Neural progenitor cell (in vitro differentiated cells): Measurements from ENCODE around the gene NEUROG3. TPM values are rescaled to one million over a fixed set of nuclear protein-coding genes. Genes with fewer than 3 reads are reported as not detected.
A peak's percentile ranks its signal among the peaks of the same experiment; 100 is the strongest.

Experiments used
- DNase-seq: peaks from one replicate; pipeline ENCODE4 v3.0.0-alpha.2; 2016; ENCODE audit warnings: low spot score
- H2AFZ ChIP-seq: fragments of 200-600 bp; sonication (generic); replicated peaks from 2 replicates; pipeline ENCODE4 v1.6.1; 2016; ENCODE audit warnings: antibody characterized with exemption
- H3F3A ChIP-seq: fragments of 200-600 bp; sonication (generic); 2 replicates; pipeline ENCODE4 v1.6.1; 2016; ENCODE audit warnings: antibody characterized with exemption, low read depth
- H3K27ac ChIP-seq: fragments of 200-600 bp; sonication (generic); 2 replicates; pipeline ENCODE4 v1.5.1; 2016; ENCODE audit warnings: mild to moderate bottlenecking
- H3K27me3 ChIP-seq: fragments of 200-600 bp; sonication (generic); 2 replicates; pipeline ENCODE4 v1.6.1; 2016; ENCODE audit warnings: mild to moderate bottlenecking, moderate library complexity
- H3K36me3 ChIP-seq: fragments of 200-600 bp; sonication (generic); 2 replicates; pipeline ENCODE4 v1.5.1; 2016
- H3K4me1 ChIP-seq: fragments of 200-600 bp; sonication (generic); 2 replicates; pipeline ENCODE4 v1.6.1; 2016; ENCODE audit warnings: mixed run types
- H3K4me2 ChIP-seq: fragments of 200-600 bp; sonication (generic); 2 replicates; pipeline ENCODE4 v1.6.1; 2016
- H3K4me3 ChIP-seq: fragments of 200-600 bp; sonication (generic); 2 replicates; pipeline ENCODE4 v1.5.1; 2016
- H3K79me2 ChIP-seq: fragments of 200-600 bp; sonication (generic); 2 replicates; pipeline ENCODE4 v1.6.1; 2016; ENCODE audit warnings: low read depth
- H3K9ac ChIP-seq: fragments of 200-600 bp; sonication (generic); 2 replicates; pipeline ENCODE4 v1.6.1; 2016
- H3K9me3 ChIP-seq: fragments of 200-600 bp; sonication (generic); 2 replicates; pipeline ENCODE4 v1.5.1; 2016; ENCODE audit warnings: low read depth
- H4K20me1 ChIP-seq: fragments of 200-600 bp; sonication (generic); 2 replicates; pipeline ENCODE4 v1.6.1; 2016; ENCODE audit warnings: low read depth
- H3K27ac Mint-ChIP-seq: 3 replicates; pipeline ENCODE4 v1.8.0; 2021; ENCODE audit warnings: mixed read lengths
- H3K27me3 Mint-ChIP-seq: 2 replicates; pipeline ENCODE4 v1.8.0; 2022; ENCODE audit warnings: low read depth, mild to moderate bottlenecking, inconsistent platforms, moderate library complexity, mixed read lengths; ENCODE audit not compliant: insufficient read depth
- H3K36me3 Mint-ChIP-seq: 3 replicates; pipeline ENCODE4 v1.8.0; 2021; ENCODE audit warnings: mixed read lengths
- H3K4me1 Mint-ChIP-seq: 3 replicates; pipeline ENCODE4 v1.8.0; 2021; ENCODE audit warnings: mixed read lengths
- H3K4me3 Mint-ChIP-seq: 3 replicates; pipeline ENCODE4 v1.8.0; 2021; ENCODE audit warnings: mild to moderate bottlenecking, moderate library complexity, mixed read lengths
- H3K9me3 Mint-ChIP-seq: 3 replicates; pipeline ENCODE4 v1.8.0; 2020; ENCODE audit warnings: mixed read lengths
- CTCF ChIP-seq: fragments of 200-600 bp; sonication (generic); IDR thresholded peaks from 2 replicates; pipeline ENCODE4 v1.5.1; 2017; ENCODE audit warnings: antibody characterized with exemption, mild to moderate bottlenecking
- EZH2 ChIP-seq: fragments of 200-600 bp; sonication (generic); IDR thresholded peaks from 2 replicates; pipeline ENCODE4 v1.6.1; 2017; ENCODE audit warnings: antibody characterized with exemption, mild to moderate bottlenecking, moderate library complexity
- EZH2phosphoT487 ChIP-seq: fragments of 200-600 bp; sonication (generic); IDR thresholded peaks from 2 replicates; pipeline ENCODE4 v1.6.1; 2017; ENCODE audit warnings: antibody characterized with exemption
- total RNA-seq: library from RNA; depleted of rRNA; stranded (reverse); fragments of >200 nt; gene quantifications from 2 replicates; pipeline ENCODE4 v1.2.3, GENCODE V29; 2015; ENCODE audit warnings: low replicate concordance

Gene NEUROG3
- total RNA-seq, 1 donor from 2014 or later: not detected

- peaks cover 87% of the 10 kb centered on the region for H3K27me3 Mint-ChIP-seq
- peak overlapping the region; percentile 73 for H3K4me3 Mint-ChIP-seq
- H3K4me2 ChIP-seq: peak overlapping the region; percentile 64
- TF ChIP-seq EZH2: peak; percentile 96
- peak; percentile 95 for TF ChIP-seq EZH2phosphoT487
- TF ChIP-seq CTCF: no peak
- no peaks in the 10 kb centered on the region for H3K36me3 Mint-ChIP-seq
- H3F3A ChIP-seq: peaks cover 57% of the 10 kb centered on the region
- peaks cover 34% of the 10 kb centered on the region for H3K4me1 Mint-ChIP-seq
- peak overlapping the region; percentile 30 for H3K4me3 ChIP-seq
- no peaks in the 10 kb centered on the region for H3K9me3 ChIP-seq
- H3K27ac Mint-ChIP-seq: no peak overlapping the region
- H3K27me3 ChIP-seq: peaks cover 100% of the 10 kb centered on the region
- H3K9ac ChIP-seq: no peak overlapping the region
- H4K20me1 ChIP-seq: peaks cover 92% of the 10 kb centered on the region
- H3K27ac ChIP-seq: no peak overlapping the region
- no peaks in the 10 kb centered on the region for H3K79me2 ChIP-seq
- no peaks in the 10 kb centered on the region for H3K36me3 ChIP-seq
- peaks cover 56% of the 10 kb centered on the region for H3K4me1 ChIP-seq
- H3K9me3 Mint-ChIP-seq: peaks cover 6% of the 10 kb centered on the region
- no peak overlapping the region for H2AFZ ChIP-seq
- DNase-seq: peak; percentile 60
Observed at GRCh38 chr10:69572159-69573055, 815 bp downstream of the NEUROG3 start.

GRCh38 chr10:69571618-69572158 lies 1.5 kb downstream of the NEUROG3 start:
- H3K9ac ChIP-seq: no peak overlapping the region
- H3K79me2 ChIP-seq: no peaks in the 10 kb centered on the region
- H4K20me1 ChIP-seq: peaks cover 91% of the 10 kb centered on the region
- H3K4me1 ChIP-seq: peaks cover 56% of the 10 kb centered on the region
- peak overlapping the region; percentile 64 for H3K4me2 ChIP-seq
- H2AFZ ChIP-seq: no peak overlapping the region
- H3K9me3 ChIP-seq: no peaks in the 10 kb centered on the region
- H3K36me3 ChIP-seq: no peaks in the 10 kb centered on the region
- peaks cover 6% of the 10 kb centered on the region for H3K9me3 Mint-ChIP-seq
- no peak overlapping the region for H3K27ac ChIP-seq
- H3K36me3 Mint-ChIP-seq: no peaks in the 10 kb centered on the region
- peaks cover 85% of the 10 kb centered on the region for H3K27me3 Mint-ChIP-seq
- H3K4me3 ChIP-seq: peak overlapping the region; percentile 30
- peaks cover 34% of the 10 kb centered on the region for H3K4me1 Mint-ChIP-seq
- H3K27me3 ChIP-seq: peaks cover 100% of the 10 kb centered on the region
- peak; percentile 63 for TF ChIP-seq EZH2
- no peak for TF ChIP-seq CTCF
- TF ChIP-seq EZH2phosphoT487: no peak
- H3K27ac Mint-ChIP-seq: no peak overlapping the region
- DNase-seq: peak; percentile 60
- H3K4me3 Mint-ChIP-seq: peak overlapping the region; percentile 61
- H3F3A ChIP-seq: peaks cover 57% of the 10 kb centered on the region

GRCh38 chr10:69570050-69570816 lies 3.0 kb downstream of the NEUROG3 start:
- DNase-seq: no peak
- Mint-ChIP-seq H3K4me1 (peaks cover 34% of the 10 kb centered on the region), H3K27me3 (peaks cover 84% of the 10 kb centered on the region), H3K9me3 (peaks cover 6% of the 10 kb centered on the region), H3K36me3 (no peaks in the 10 kb centered on the region), H3K27ac (no peak overlapping the region), H3K4me3 (peak overlapping the region; percentile 27)
- H3K79me2 ChIP-seq: no peaks in the 10 kb centered on the region
- H3F3A ChIP-seq: peaks cover 46% of the 10 kb centered on the region
- TF ChIP-seq CTCF (no peak), EZH2 (peak; percentile 45), EZH2phosphoT487 (peak; percentile 6)
- H2AFZ ChIP-seq: no peak overlapping the region
- H3K36me3 ChIP-seq: no peaks in the 10 kb centered on the region
- peaks cover 100% of the 10 kb centered on the region for H3K27me3 ChIP-seq
- peaks cover 56% of the 10 kb centered on the region for H3K4me1 ChIP-seq
- no peak overlapping the region for H3K27ac ChIP-seq
- peak overlapping the region; percentile 43 for H3K4me3 ChIP-seq
- peak overlapping the region; percentile 31 for H3K4me2 ChIP-seq
- peaks cover 80% of the 10 kb centered on the region for H4K20me1 ChIP-seq
- H3K9me3 ChIP-seq: no peaks in the 10 kb centered on the region
- H3K9ac ChIP-seq: no peak overlapping the region
